HG03097 (cell line): Measurements from ENCODE around the gene PXMP2.
"Not testable (repeated sequence)": the region's sequence is repeated elsewhere in the genome, so short reads cannot be mapped to it uniquely, and the experiment has no call there.

ENCODE experiments used
- ATAC-seq: cut with Tn5 transposase; IDR thresholded peaks from one replicate; pipeline ENCODE4 v1.9.1; 2021; ENCODE audit not compliant: unreplicated experiment, low FRiP score

The PXMP2 gene

GRCh38 chr12:132690112-132690511 is 2.7 kb downstream of the PXMP2 start:
- no peak for ATAC-seq

GRCh38 chr12:132692030-132692429 is 4.6 kb downstream of the PXMP2 start:
- not testable (repeated sequence) for ATAC-seq

GRCh38 chr12:132694888-132695287 is 7.5 kb downstream of the PXMP2 start:
- not testable (repeated sequence) for ATAC-seq

GRCh38 chr12:132695431-132695830 is 8.0 kb downstream of the PXMP2 start:
- no peak for ATAC-seq

GRCh38 chr12:132698341-132698740 is 11.0 kb downstream of the PXMP2 start:
- ATAC-seq, result no peak

- no peak for ATAC-seq
Observed at GRCh38 chr12:132700212-132700822, 12.9 kb downstream of the PXMP2 start.

- ATAC-seq, result no peak
Observed at GRCh38 chr12:132702640-132703039, 15.3 kb downstream of the PXMP2 start.

GRCh38 chr12:132703641-132704040 is 16.3 kb downstream of the PXMP2 start:
- ATAC-seq, result no peak

GRCh38 chr12:132707241-132707640 is 19.9 kb downstream of the PXMP2 start:
- ATAC-seq, result no peak

- ATAC-seq, result no peak
Observed at GRCh38 chr12:132708150-132708549, 20.8 kb downstream of the PXMP2 start.

- ATAC-seq, result peak; percentile 16
Observed at GRCh38 chr12:132710043-132710404, 22.6 kb downstream of the PXMP2 start.

GRCh38 chr12:132710405-132711079 is 23.2 kb downstream of the PXMP2 start, which contains the start of gene PGAM5:
TSS of gene PGAM5 (plus strand) at chr12:132710842. CDS start at chr12:132710877, 35 bp downstream.
- ATAC-seq, result peak; percentile 84

- peak; percentile 9 for ATAC-seq
Observed at GRCh38 chr12:132711080-132711843, 23.9 kb downstream of the PXMP2 start.

GRCh38 chr12:132713123-132713522 is 25.7 kb downstream of the PXMP2 start:
- no peak for ATAC-seq

- no peak for ATAC-seq
Observed at GRCh38 chr12:132715874-132716273, 28.5 kb downstream of the PXMP2 start.

GRCh38 chr12:132716356-132716755 is 29.0 kb downstream of the PXMP2 start:
- ATAC-seq, result no peak

GRCh38 chr12:132717011-132717410 is 29.6 kb downstream of the PXMP2 start:
- ATAC-seq, result no peak

GRCh38 chr12:132717531-132718387 is 30.4 kb downstream of the PXMP2 start:
- no peak for ATAC-seq

- no peak for ATAC-seq
Observed at GRCh38 chr12:132718644-132719043, 31.3 kb downstream of the PXMP2 start.

GRCh38 chr12:132719141-132719953 is 32.0 kb downstream of the PXMP2 start:
- no peak for ATAC-seq
